ENCODE measurements around the gene ALX4. TPM values are rescaled to one million over a fixed set of nuclear protein-coding genes. Genes with fewer than 3 reads are reported as not detected.

The ALX4 gene
- total and polyA plus RNA-seq, 2 donors (not counting 3 experiments of a cell fraction or from before 2014, with no cell fraction given): not detected

DNA sequence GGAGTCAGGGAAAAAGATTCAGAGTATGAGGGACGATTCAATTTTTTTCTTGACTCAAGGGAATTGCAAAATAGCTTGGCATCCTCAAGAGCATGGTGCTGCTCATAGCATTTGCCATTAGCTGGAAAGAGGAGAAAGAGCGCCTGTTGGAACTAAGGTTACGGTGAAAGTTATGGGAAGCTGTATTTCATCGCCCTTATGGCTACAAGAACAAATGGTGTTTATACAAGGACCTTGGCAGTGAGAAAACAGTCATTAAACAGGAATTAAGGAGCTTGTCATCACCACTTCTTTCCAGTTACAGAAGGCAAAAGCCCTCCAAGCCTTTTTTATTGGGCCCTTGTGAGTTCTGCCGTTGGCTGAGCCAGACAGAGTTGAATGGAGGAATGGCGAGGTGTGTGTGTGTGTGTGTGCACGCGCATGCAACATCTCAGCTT lies 74.2 kb downstream of the ALX4 start:
- POLR2A ChIA-PET: no interaction called here
- no peak overlapping the region for H2AFZ ChIP-seq (ENCODE audit: low read depth, low read length)
- H3K27ac ChIP-seq (ENCODE audit: insufficient read depth, low read depth, low read length): no peak overlapping the region
- no peak overlapping the region for H3K4me3 ChIP-seq (replicated peaks in 1 of 3; ENCODE audit: insufficient read depth in 1 of 3, low read depth in 1 of 3, low read length in 3 of 3)
- CTCF ChIA-PET: interaction anchor here (1.5 to 4.1 kb wide), 2 partner anchors 50 to 57 kb away, joined by 5 to 14 read pairs; no protein-coding TSS in a partner anchor
- no peaks in the 10 kb centered on the region for H3K27me3 ChIP-seq (ENCODE audit: control insufficient read depth in 2 of 2, insufficient read depth in 2 of 2, low read length in 2 of 2)
- H3K9me3 ChIP-seq (replicated peaks; ENCODE audit: control insufficient read depth, insufficient read depth, low read length): no peaks in the 10 kb centered on the region
- DNase-seq (ENCODE audit: low read depth, low spot score) (no peak), FAIRE-seq (no peak)
- no peak overlapping the region for H3K9ac ChIP-seq (replicated peaks; ENCODE audit: extremely low read depth, insufficient read depth, low read length)
- H3K4me2 ChIP-seq (ENCODE audit: insufficient read depth, low read length): no peak overlapping the region
- dilution Hi-C loops (cut with MboI; ENCODE audit: extremely low pct_ligation_motif_present, low sequenced_read_pairs): no loop called here
- intact Hi-C loops (cut with micrococcal nuclease): no loop called here
- no TSS peak for BruUV-seq (replicated peaks)
- H4K20me1 ChIP-seq (replicated peaks; ENCODE audit: control insufficient read depth, extremely low read depth, insufficient read depth, low read length): no peaks in the 10 kb centered on the region
- H3K4me1 ChIP-seq (ENCODE audit: control insufficient read depth, extremely low read depth, insufficient read depth, low read length): no peaks in the 10 kb centered on the region
- TF ChIP-seq GATA2 (IDR thresholded peaks at IDR 0.05; ENCODE audit: insufficient read depth, insufficient read length, low read depth, low read length) (no peak), POLR2A (IDR thresholded peaks at IDR 0.05; ENCODE audit: low read depth, low read length) (no peak), MAX (IDR thresholded peaks at IDR 0.05; ENCODE audit: insufficient read depth, insufficient read length) (no peak)
- peaks cover 0 to 2% of the 10 kb centered on the region in 2 experiments for H3K36me3 ChIP-seq (ENCODE audit: control insufficient read depth in 2 of 2, extremely low read depth in 1 of 2, insufficient read depth in 2 of 2, low read length in 2 of 2)
- H3K79me2 ChIP-seq (ENCODE audit: control insufficient read depth, insufficient read depth, low read length): no peaks in the 10 kb centered on the region
- no peaks in the 10 kb centered on the region for H3K9me1 ChIP-seq (replicated peaks; ENCODE audit: control insufficient read depth, extremely low read depth, insufficient read depth, low read length)

- Histone ChIP-seq H3K4me1 (ENCODE audit: control insufficient read depth, extremely low read depth, insufficient read depth, low read length) (no peaks in the 10 kb centered on the region), H4K20me1 (replicated peaks; ENCODE audit: control insufficient read depth, extremely low read depth, insufficient read depth, low read length) (no peaks in the 10 kb centered on the region), H3K9ac (replicated peaks; ENCODE audit: extremely low read depth, insufficient read depth, low read length) (no peak overlapping the region), H3K9me1 (replicated peaks; ENCODE audit: control insufficient read depth, extremely low read depth, insufficient read depth, low read length) (no peaks in the 10 kb centered on the region), H3K79me2 (ENCODE audit: control insufficient read depth, insufficient read depth, low read length) (no peaks in the 10 kb centered on the region), H3K27me3 (ENCODE audit: control insufficient read depth in 2 of 2, insufficient read depth in 2 of 2, low read length in 2 of 2) (no peaks in the 10 kb centered on the region), H3K4me2 (ENCODE audit: insufficient read depth, low read length) (no peak overlapping the region), H3K4me3 (replicated peaks in 1 of 3; ENCODE audit: insufficient read depth in 1 of 3, low read depth in 1 of 3, low read length in 3 of 3) (no peak overlapping the region), H3K27ac (ENCODE audit: insufficient read depth, low read depth, low read length) (no peak overlapping the region), H2AFZ (ENCODE audit: low read depth, low read length) (no peak overlapping the region), H3K9me3 (replicated peaks; ENCODE audit: control insufficient read depth, insufficient read depth, low read length) (no peaks in the 10 kb centered on the region), H3K36me3 (ENCODE audit: control insufficient read depth in 2 of 2, extremely low read depth in 1 of 2, insufficient read depth in 2 of 2, low read length in 2 of 2) (no peaks in the 10 kb centered on the region)
- dilution Hi-C loops (cut with MboI; ENCODE audit: extremely low pct_ligation_motif_present, low sequenced_read_pairs): no loop called here
- CTCF ChIA-PET: no interaction called here
- TF ChIP-seq JUN (IDR thresholded peaks at IDR 0.05; ENCODE audit: borderline replicate concordance, insufficient read depth, insufficient read length, low read depth): no peak
- no peak for TF ChIP-seq POLR2AphosphoS5 (IDR thresholded peaks at IDR 0.05; ENCODE audit: insufficient read depth, low read depth, low read length)
- no TSS peak for BruUV-seq (replicated peaks)
- FAIRE-seq: no peak
- POLR2A ChIA-PET: no interaction called here
- no peak for DNase-seq (ENCODE audit: low read depth, low spot score)
- intact Hi-C loops (cut with micrococcal nuclease): no loop called here
Measured at GRCh38 chr11:44229624-44230023, 80.3 kb downstream of the ALX4 start.

Measured in endothelial cell of umbilical vein (primary cell).